ENCODE data around the gene ZNF888. TPM values are rescaled to one million over a fixed set of nuclear protein-coding genes. Genes with fewer than 3 reads are reported as not detected.
"Not testable (repeated sequence)": the region's sequence is repeated elsewhere in the genome, so short reads cannot be mapped to it uniquely, and the experiment has no call there.

Gene ZNF888
- total and polyA plus RNA-seq, 2 experiments from 2014 or later, result 1.1 to 7.3 TPM

- Histone ChIP-seq H3K27ac (peak overlapping the region; percentile 15), H3K4me1 (ENCODE audit: low read depth) (no peaks in the 10 kb centered on the region), H3K27me3 (no peaks in the 10 kb centered on the region), H3K36me3 (no peaks in the 10 kb centered on the region), H3K9me3 (ENCODE audit: low read depth) (no peaks in the 10 kb centered on the region), H3K4me3 (no peak overlapping the region)
- peak in 1 of 2 donors; percentile 10 for DNase-seq (ENCODE audit: low read depth in 1 of 2, low spot score in 1 of 2)
- no peak for TF ChIP-seq CTCF (IDR thresholded peaks at IDR 0.05; ENCODE audit: low read depth, low read length)
These were observed 13.1 kb upstream of the ZNF888 start for GRCh38 chr19:52936151-52936953.

GRCh38 chr19:52935434-52935833, 12.2 kb upstream of the ZNF888 start:
- Histone ChIP-seq H3K27ac (peak overlapping the region; percentile 15), H3K9me3 (ENCODE audit: low read depth) (no peaks in the 10 kb centered on the region), H3K27me3 (no peaks in the 10 kb centered on the region), H3K4me1 (ENCODE audit: low read depth) (no peaks in the 10 kb centered on the region), H3K4me3 (no peak overlapping the region), H3K36me3 (no peaks in the 10 kb centered on the region)
- TF ChIP-seq CTCF (IDR thresholded peaks at IDR 0.05; ENCODE audit: low read depth, low read length), result no peak
- DNase-seq (ENCODE audit: low read depth in 1 of 2, low spot score in 1 of 2), result peak in 1 of 2 donors; percentile 54

- not testable (repeated sequence) for H3K36me3 ChIP-seq; H3K4me3 ChIP-seq; H3K4me1 ChIP-seq (ENCODE audit: low read depth); DNase-seq (ENCODE audit: low read depth in 1 of 2, low spot score in 1 of 2); H3K9me3 ChIP-seq (ENCODE audit: low read depth); H3K27ac ChIP-seq; H3K27me3 ChIP-seq
These were observed 1.4 kb upstream of the ZNF888 start for GRCh38 chr19:52924641-52925040.

GRCh38 chr19:52923778-52924593, 758 bp upstream of the ZNF888 start:
- Histone ChIP-seq H3K4me3 (peak overlapping the region; percentile 65), H3K27ac (peak overlapping the region; percentile 93), H3K9me3 (ENCODE audit: low read depth) (no peaks in the 10 kb centered on the region), H3K27me3 (no peaks in the 10 kb centered on the region), H3K36me3 (no peaks in the 10 kb centered on the region), H3K4me1 (ENCODE audit: low read depth) (no peaks in the 10 kb centered on the region)
- no peak for TF ChIP-seq CTCF (IDR thresholded peaks at IDR 0.05; ENCODE audit: low read depth, low read length)
- DNase-seq (ENCODE audit: low read depth in 1 of 2, low spot score in 1 of 2), result peak in 1 of 2 donors; percentile 42

GRCh38 chr19:52917531-52917930, 5.7 kb downstream of the ZNF888 start:
- Histone ChIP-seq H3K27ac (no peak overlapping the region), H3K9me3 (ENCODE audit: low read depth) (no peaks in the 10 kb centered on the region), H3K27me3 (no peaks in the 10 kb centered on the region), H3K4me3 (no peak overlapping the region), H3K4me1 (ENCODE audit: low read depth) (no peaks in the 10 kb centered on the region), H3K36me3 (no peaks in the 10 kb centered on the region)
- DNase-seq (ENCODE audit: low read depth in 1 of 2, low spot score in 1 of 2), result no peak
- no peak for TF ChIP-seq CTCF (IDR thresholded peaks at IDR 0.05; ENCODE audit: low read depth, low read length)

- no peak for TF ChIP-seq CTCF (IDR thresholded peaks at IDR 0.05; ENCODE audit: low read depth, low read length)
- H3K9me3 ChIP-seq (ENCODE audit: low read depth), result no peaks in the 10 kb centered on the region
- no peaks in the 10 kb centered on the region for H3K36me3 ChIP-seq
- DNase-seq (ENCODE audit: low read depth in 1 of 2, low spot score in 1 of 2), result no peak
- no peak overlapping the region for H3K27ac ChIP-seq
- H3K27me3 ChIP-seq, result no peaks in the 10 kb centered on the region
- H3K4me1 ChIP-seq (ENCODE audit: low read depth), result no peaks in the 10 kb centered on the region
- no peak overlapping the region for H3K4me3 ChIP-seq
These were observed 12.6 kb downstream of the ZNF888 start for GRCh38 chr19:52910648-52911047.

- H3K36me3 ChIP-seq; H3K27ac ChIP-seq; H3K4me1 ChIP-seq (ENCODE audit: low read depth); H3K9me3 ChIP-seq (ENCODE audit: low read depth); H3K27me3 ChIP-seq; DNase-seq (ENCODE audit: low read depth in 1 of 2, low spot score in 1 of 2); H3K4me3 ChIP-seq: not testable (repeated sequence)
These were observed 19.0 kb downstream of the ZNF888 start for GRCh38 chr19:52904052-52904780.

Data from cardiac muscle cell (in vitro differentiated cells and primary cell).